ENCODE measurements around the gene QSOX2. TPM values are rescaled to one million over a fixed set of nuclear protein-coding genes. Genes with fewer than 3 reads are reported as not detected.

Gene QSOX2
- total RNA-seq, 1 donor from 2014 or later: 23.6 TPM

GRCh38 chr9:136209786-136210185 is 35.8 kb downstream of the QSOX2 start:
- Mint-ChIP-seq H3K4me1 (ENCODE audit: unreplicated experiment) (no peaks in the 10 kb centered on the region), H3K27me3 (peaks cover 13% of the 10 kb centered on the region), H3K9me3 (no peaks in the 10 kb centered on the region), H3K36me3 (peaks cover 10% of the 10 kb centered on the region), H3K4me3 (no peak overlapping the region), H3K27ac (no peak overlapping the region)
- no peak for DNase-seq (ENCODE audit: extremely low spot score, unreplicated experiment)
- no peak for TF ChIP-seq CTCF (conservative IDR thresholded peaks at IDR 0.05)

- H3K27me3 Mint-ChIP-seq: peaks cover 18% of the 10 kb centered on the region
- TF ChIP-seq CTCF (conservative IDR thresholded peaks at IDR 0.05): no peak
Measured at GRCh38 chr9:136209232-136209631, 36.4 kb downstream of the QSOX2 start.

GRCh38 chr9:136208675-136209074 is 36.9 kb downstream of the QSOX2 start:
- peaks cover 6% of the 10 kb centered on the region for H3K36me3 Mint-ChIP-seq
- DNase-seq (ENCODE audit: extremely low spot score, unreplicated experiment): no peak
- no peaks in the 10 kb centered on the region for H3K4me1 Mint-ChIP-seq (ENCODE audit: unreplicated experiment)
- H3K27ac Mint-ChIP-seq: no peak overlapping the region
- no peaks in the 10 kb centered on the region for H3K9me3 Mint-ChIP-seq
- TF ChIP-seq CTCF (conservative IDR thresholded peaks at IDR 0.05): no peak
- H3K4me3 Mint-ChIP-seq: no peak overlapping the region
- H3K27me3 Mint-ChIP-seq: peaks cover 23% of the 10 kb centered on the region

More at GRCh38 chr9:136209232-136209631, 36.4 kb downstream of the QSOX2 start:
- Mint-ChIP-seq H3K4me1 (ENCODE audit: unreplicated experiment) (no peaks in the 10 kb centered on the region), H3K27ac (no peak overlapping the region), H3K9me3 (no peaks in the 10 kb centered on the region), H3K4me3 (no peak overlapping the region), H3K36me3 (peaks cover 8% of the 10 kb centered on the region)
- no peak for DNase-seq (ENCODE audit: extremely low spot score, unreplicated experiment)

GRCh38 chr9:136207616-136208015 is 38.0 kb downstream of the QSOX2 start:
- TF ChIP-seq CTCF (conservative IDR thresholded peaks at IDR 0.05): no peak
- Mint-ChIP-seq H3K27me3 (peaks cover 28% of the 10 kb centered on the region), H3K4me1 (ENCODE audit: unreplicated experiment) (no peaks in the 10 kb centered on the region), H3K36me3 (peaks cover under 1% of the 10 kb centered on the region), H3K27ac (no peak overlapping the region), H3K9me3 (no peaks in the 10 kb centered on the region), H3K4me3 (no peak overlapping the region)
- DNase-seq (ENCODE audit: extremely low spot score, unreplicated experiment): no peak

- no peaks in the 10 kb centered on the region for H3K4me1 Mint-ChIP-seq (ENCODE audit: unreplicated experiment)
- H3K27me3 Mint-ChIP-seq: peaks cover 28% of the 10 kb centered on the region
- H3K4me3 Mint-ChIP-seq: no peak overlapping the region
- no peaks in the 10 kb centered on the region for H3K9me3 Mint-ChIP-seq
- H3K36me3 Mint-ChIP-seq: no peaks in the 10 kb centered on the region
- DNase-seq (ENCODE audit: extremely low spot score, unreplicated experiment): no peak
- no peak overlapping the region for H3K27ac Mint-ChIP-seq
- TF ChIP-seq CTCF (conservative IDR thresholded peaks at IDR 0.05): no peak
Measured at GRCh38 chr9:136206602-136207275, 38.9 kb downstream of the QSOX2 start.

GRCh38 chr9:136205707-136205992 is 40.0 kb downstream of the QSOX2 start:
- no peak for DNase-seq (ENCODE audit: extremely low spot score, unreplicated experiment)
- H3K27ac Mint-ChIP-seq: no peak overlapping the region

More at GRCh38 chr9:136205707-136205992, 40.0 kb downstream of the QSOX2 start:
- peaks cover 36% of the 10 kb centered on the region for H3K27me3 Mint-ChIP-seq
- H3K4me3 Mint-ChIP-seq: no peak overlapping the region
- no peak for TF ChIP-seq CTCF (conservative IDR thresholded peaks at IDR 0.05)
- no peaks in the 10 kb centered on the region for H3K4me1 Mint-ChIP-seq (ENCODE audit: unreplicated experiment)
- no peaks in the 10 kb centered on the region for H3K36me3 Mint-ChIP-seq
- no peaks in the 10 kb centered on the region for H3K9me3 Mint-ChIP-seq

All from type B pancreatic cell (in vitro differentiated cells).